Measurements from ENCODE around the gene OR2AP1.
"Not testable (repeated sequence)": the region's sequence is repeated elsewhere in the genome, so short reads cannot be mapped to it uniquely, and the experiment has no call there.

The OR2AP1 gene

GRCh38 chr12:55572168-55572567 lies at the start of gene OR2AP1:
Gene OR2AP1, plus strand, starts transcription at chr12:55572468. Its CDS starts 1,947 bp downstream, at chr12:55574415.
- H3K4me1 ChIP-seq = no peaks in the 10 kb centered on the region
- no peak for DNase-seq
- H3K27ac ChIP-seq = no peak within 1 kb of the TSS
- peaks cover 5 to 29% (median 21%) of the 10 kb centered on the region in 3 donors for H3K9me3 ChIP-seq
- no peaks in the 10 kb centered on the region for H3K27me3 ChIP-seq
- no peak within 1 kb of the TSS for H3K4me3 ChIP-seq
- intact Hi-C loops (cut with DNase I; ENCODE audit: low total_unique reads) = no loop called here
- no peak for TF ChIP-seq CTCF (IDR thresholded peaks at IDR 0.05)
- H3K36me3 ChIP-seq = no peaks in the 10 kb centered on the region

DNA sequence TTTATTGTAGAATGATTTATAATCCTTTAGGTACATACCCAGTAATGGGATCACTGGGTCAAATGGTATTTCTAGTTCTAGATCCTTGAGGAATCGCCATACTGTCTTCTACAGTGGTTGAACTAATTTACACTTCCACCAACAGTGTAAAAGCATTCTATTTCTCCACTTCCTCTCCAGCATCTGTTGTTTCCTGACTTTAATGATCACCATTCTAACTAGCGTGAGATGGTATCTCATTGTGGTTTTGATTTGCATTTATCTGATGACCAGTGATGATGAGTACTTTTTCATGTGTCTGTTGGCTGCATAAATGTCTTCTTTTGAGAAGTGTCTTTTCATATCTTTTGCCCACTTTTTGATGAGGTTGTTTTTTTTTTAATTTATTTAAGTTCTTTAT lies 24.0 kb upstream of the OR2AP1 start:
- H3K27ac ChIP-seq; H3K4me1 ChIP-seq; intact Hi-C loops (cut with DNase I; ENCODE audit: low total_unique reads); H3K4me3 ChIP-seq; H3K36me3 ChIP-seq; DNase-seq; H3K27me3 ChIP-seq; H3K9me3 ChIP-seq: not testable (repeated sequence)

DNA sequence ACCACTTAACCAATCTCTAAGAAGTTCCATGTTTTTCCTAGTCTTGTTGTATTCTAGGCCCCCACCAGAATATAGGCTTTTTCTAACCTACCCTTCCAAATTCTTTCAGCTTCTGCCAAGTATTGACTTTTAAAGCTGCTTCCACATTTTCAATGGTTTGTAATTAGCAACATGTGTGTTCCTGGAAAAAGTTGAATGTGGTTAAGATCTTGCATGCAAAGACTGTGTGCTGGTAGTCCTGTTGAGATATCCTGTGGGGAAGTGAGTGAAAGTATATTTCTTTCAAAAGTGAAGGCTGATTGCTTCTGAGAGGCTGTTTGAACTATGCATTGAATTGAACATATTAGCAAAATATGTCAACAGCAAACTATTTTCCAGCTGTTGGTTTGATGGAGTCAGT lies 23.5 kb upstream of the OR2AP1 start:
- H3K27me3 ChIP-seq = no peaks in the 10 kb centered on the region
- no peak overlapping the region for H3K4me3 ChIP-seq
- H3K4me1 ChIP-seq = no peaks in the 10 kb centered on the region
- no peaks in the 10 kb centered on the region for H3K36me3 ChIP-seq
- H3K27ac ChIP-seq = no peak overlapping the region
- intact Hi-C loops (cut with DNase I; ENCODE audit: low total_unique reads) = no loop called here
- TF ChIP-seq CTCF (IDR thresholded peaks at IDR 0.05) = no peak
- DNase-seq = no peak
- H3K9me3 ChIP-seq = no peaks in the 10 kb centered on the region

DNA sequence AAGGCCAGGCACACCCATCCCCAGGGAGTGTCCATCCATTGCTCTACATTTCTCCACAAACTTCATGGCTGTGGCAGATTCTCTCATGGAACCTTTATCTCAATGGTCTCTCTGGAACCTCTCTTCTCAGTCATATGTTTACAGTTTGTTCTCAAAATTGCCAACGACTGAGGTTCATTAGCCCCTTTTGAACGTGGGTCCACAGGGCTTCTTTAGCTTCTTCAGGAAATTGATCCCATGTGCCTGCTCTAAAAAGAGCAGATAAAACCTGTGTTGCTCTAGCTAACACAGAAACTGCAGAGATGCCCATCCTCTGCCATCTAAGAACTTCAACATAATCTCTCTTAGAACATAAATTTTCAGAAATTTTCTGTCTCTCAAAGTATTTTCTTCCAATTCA lies 23.0 kb upstream of the OR2AP1 start, which contains the start of gene OR6C4:
OR6C4 (plus strand) TSS at position 301 of the 400 bp plus-strand sequence. CDS start 1,625 bp downstream, outside the sequence.
- Histone ChIP-seq H3K4me3 (no peak within 1 kb of the TSS), H3K4me1 (no peaks in the 10 kb centered on the region), H3K36me3 (no peaks in the 10 kb centered on the region), H3K27me3 (no peaks in the 10 kb centered on the region), H3K27ac (no peak within 1 kb of the TSS), H3K9me3 (no peaks in the 10 kb centered on the region)
- no peak for DNase-seq
- no peak for TF ChIP-seq CTCF (IDR thresholded peaks at IDR 0.05)
- intact Hi-C loops (cut with DNase I; ENCODE audit: low total_unique reads) = no loop called here

DNA sequence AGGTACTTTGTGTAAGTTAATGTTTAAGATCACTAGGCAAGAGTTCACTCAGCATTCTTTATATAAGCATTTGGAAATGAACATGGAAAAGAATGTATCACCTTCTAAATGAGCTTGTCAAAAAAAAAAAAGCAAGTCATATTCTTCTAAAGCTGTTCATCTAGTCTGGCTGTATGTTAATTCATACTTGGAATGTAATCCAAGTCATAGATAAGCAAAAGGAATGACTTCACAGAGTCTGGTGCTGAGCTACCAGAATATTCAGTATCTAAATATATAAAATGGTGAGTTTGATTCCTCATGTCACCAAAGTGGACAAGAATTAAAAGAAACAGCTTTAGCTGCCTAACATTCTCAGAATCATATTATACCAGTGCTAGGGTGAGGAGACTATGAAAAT lies 18.0 kb upstream of the OR2AP1 start:
- Histone ChIP-seq H3K27me3 (no peaks in the 10 kb centered on the region), H3K4me1 (no peaks in the 10 kb centered on the region), H3K4me3 (no peak overlapping the region), H3K27ac (no peak overlapping the region), H3K9me3 (peaks cover 5 to 18% (median 11%) of the 10 kb centered on the region in 3 donors), H3K36me3 (no peaks in the 10 kb centered on the region)
- TF ChIP-seq CTCF (IDR thresholded peaks at IDR 0.05) = no peak
- no peak for DNase-seq
- intact Hi-C loops (cut with DNase I; ENCODE audit: low total_unique reads) = no loop called here

GRCh38 chr12:55570060-55570459 lies 2.2 kb upstream of the OR2AP1 start:
- H3K36me3 ChIP-seq; H3K4me1 ChIP-seq; H3K27ac ChIP-seq; intact Hi-C loops (cut with DNase I; ENCODE audit: low total_unique reads); H3K27me3 ChIP-seq; H3K4me3 ChIP-seq; DNase-seq: not testable (repeated sequence)
- peaks cover 5 to 29% (median 21%) of the 10 kb centered on the region in 3 donors for H3K9me3 ChIP-seq

GRCh38 chr12:55570689-55571088 lies 1.6 kb upstream of the OR2AP1 start:
- H3K4me3 ChIP-seq; H3K4me1 ChIP-seq; DNase-seq; H3K27me3 ChIP-seq; intact Hi-C loops (cut with DNase I; ENCODE audit: low total_unique reads); H3K27ac ChIP-seq; H3K36me3 ChIP-seq: not testable (repeated sequence)
- H3K9me3 ChIP-seq = peaks cover 5 to 29% (median 21%) of the 10 kb centered on the region in 3 donors

All from tibial artery (tissue), 4 donors.